Uterus (tissue), 2 donors: Measurements from ENCODE around the gene PTPRC.

Source experiments
- POLR2A ChIP-seq, 2 donors: fragments of 450-650 bp; IDR thresholded peaks; one replicate each; pipeline ENCODE4 v1.6.1; 2016; ENCODE audit warnings: antibody characterized with exemption in 2 of 2, mild to moderate bottlenecking in 1 of 2, moderate library complexity in 1 of 2
- TF ChIP-seq, protein P1 (sequence below), 4 experiments: fragments of 200-600 bp in 2 of 4; fragments of 450-650 bp in 2 of 4; sonication (generic) in 2 of 4; IDR thresholded peaks; one replicate each; pipeline ENCODE4 v1.5.1; 2016 to 2019; ENCODE audit warnings: antibody characterized with exemption in 4 of 4, mild to moderate bottlenecking in 2 of 4, moderate library complexity in 1 of 4

- TF ChIP-seq POLR2A (IDR thresholded peaks at IDR 0.05): no peak
- TF ChIP-seq, protein P1, sequence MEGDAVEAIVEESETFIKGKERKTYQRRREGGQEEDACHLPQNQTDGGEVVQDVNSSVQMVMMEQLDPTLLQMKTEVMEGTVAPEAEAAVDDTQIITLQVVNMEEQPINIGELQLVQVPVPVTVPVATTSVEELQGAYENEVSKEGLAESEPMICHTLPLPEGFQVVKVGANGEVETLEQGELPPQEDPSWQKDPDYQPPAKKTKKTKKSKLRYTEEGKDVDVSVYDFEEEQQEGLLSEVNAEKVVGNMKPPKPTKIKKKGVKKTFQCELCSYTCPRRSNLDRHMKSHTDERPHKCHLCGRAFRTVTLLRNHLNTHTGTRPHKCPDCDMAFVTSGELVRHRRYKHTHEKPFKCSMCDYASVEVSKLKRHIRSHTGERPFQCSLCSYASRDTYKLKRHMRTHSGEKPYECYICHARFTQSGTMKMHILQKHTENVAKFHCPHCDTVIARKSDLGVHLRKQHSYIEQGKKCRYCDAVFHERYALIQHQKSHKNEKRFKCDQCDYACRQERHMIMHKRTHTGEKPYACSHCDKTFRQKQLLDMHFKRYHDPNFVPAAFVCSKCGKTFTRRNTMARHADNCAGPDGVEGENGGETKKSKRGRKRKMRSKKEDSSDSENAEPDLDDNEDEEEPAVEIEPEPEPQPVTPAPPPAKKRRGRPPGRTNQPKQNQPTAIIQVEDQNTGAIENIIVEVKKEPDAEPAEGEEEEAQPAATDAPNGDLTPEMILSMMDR (IDR thresholded peaks at IDR 0.05): no peak
These were observed 4.1 kb downstream of the PTPRC start for GRCh38 chr1:198642983-198643382.
